Pancreas (tissue), 10 donors: ENCODE data around the gene IDI1. TPM values are rescaled to one million over a fixed set of nuclear protein-coding genes. Genes with fewer than 3 reads are reported as not detected.
"Not testable (repeated sequence)": the region's sequence is repeated elsewhere in the genome, so short reads cannot be mapped to it uniquely, and the experiment has no call there.

Source experiments
- ATAC-seq, 4 donors: fragments of 200-7000 bp; cut with Tn5 transposase; one replicate each; pipeline versions ENCODE4 v1.8.0 to v1.9.1; 2020; ENCODE audit warnings: mild to moderate bottlenecking in 4 of 4, moderate library complexity in 4 of 4
- DNase-seq, 6 donors: peaks; one replicate each; pipeline ENCODE4 v3.0.0-alpha.2; 2020
- FAIRE-seq: peaks from 2 replicates; lab custom pipeline; 2012; peaks lifted over from hg19 to GRCh38; lab: Jason Lieb, UNC
- H3K27ac ChIP-seq, 4 donors: fragments of 200-600 bp; sonication (generic); 1 replicate in 3 of 4; 2 replicates in 1 of 4; pipeline versions ENCODE4 v1.5.0 to v1.8.0; 2020
- H3K27me3 ChIP-seq, 4 donors: fragments of 200-600 bp; one replicate each; pipeline ENCODE4 v1.8.0; 2021
- H3K36me3 ChIP-seq, 3 donors: fragments of 200-600 bp; sonication (generic) in 1 of 3; one replicate each; pipeline versions ENCODE4 v1.5.0 to v1.8.0; 2020 to 2021
- H3K4me1 ChIP-seq, 3 donors: fragments of 200-600 bp; one replicate each; pipeline ENCODE4 v1.8.0; 2021
- H3K4me3 ChIP-seq, 4 donors: fragments of 200-600 bp; sonication (generic) in 2 of 4; one replicate each; pipeline versions ENCODE4 v1.5.0 to v1.8.0; 2020 to 2021
- H3K9me3 ChIP-seq, 4 donors: fragments of 200-600 bp; one replicate each; pipeline ENCODE4 v1.8.0; 2021
- WGBS, 2 donors: extraction: QIAGEN DNeasy Blood & Tissue Kit; methylation state at CpG; one replicate each; pipeline ENCODE4 v1.1.7; 2013; 5-methylcytosine and 5-hydroxymethylcytosine counted together
- intact Hi-C, 3 donors: fragments of 100-400 bp; cut with DNase I; formaldehyde crosslinking; loops; one replicate each; pipeline versions ENCODE4 v1.11.1 to v1.14.2; 2022
- polyA plus RNA-seq, 2 donors: library from polyadenylated mRNA; stranded (reverse); fragments of 200-250 nt; gene quantifications; one replicate each; pipeline ENCODE4 v1.2.3, GENCODE V29; 2013
- total RNA-seq, 6 donors: library from RNA; stranded (reverse); fragmentation: NEBNext Ultra II Directional in 4 of 6; extraction: Animal tissue kit (Norgen Biotek cat#: 25700) in 4 of 6; gene quantifications; one replicate each; pipeline versions ENCODE4 v1.2.1 to v1.2.4, GENCODE V29; 2021 to 2023
- TF ChIP-seq, protein P1 (sequence below), 4 donors: fragments of 200-600 bp; sonication (generic) in 3 of 4; IDR thresholded peaks; one replicate each; pipeline versions ENCODE4 v1.5.0 to v1.8.0; 2021; ENCODE audit warnings: antibody characterized with exemption in 4 of 4
- donor health status: healthy with polysubstance abuse.
- donor health status: DM: no; HTN: no; CAD: no; lungs with moderate emphysema.
- donor health status: DM: no; HTN: no; CAD: no.
- donor health status: control.
- donor health status: control.
- donor health status: Bipolar disorder and iron deficiency.
- donor health status: DM: yes; HTN: yes; CAD: no.
- donor health status: DM: no; HTN: no; CAD: no.
- donor health status: DM: no; HTN: no; CAD: no.
- donor health status: DM: yes; HTN: yes; CAD: no.

Gene IDI1
- total and polyA plus RNA-seq, 8 donors = 5.4 to 26.7 (median 9.6) TPM

GRCh38 chr10:1074748-1075308 is 25.9 kb upstream of the IDI1 start:
- no peaks in the 10 kb centered on the region for H3K27me3 ChIP-seq
- H3K4me3 ChIP-seq = no peak overlapping the region
- no peaks in the 10 kb centered on the region for H3K9me3 ChIP-seq
- intact Hi-C loops = no loop called here
- FAIRE-seq = no peak
- ATAC-seq = no peak
- DNase-seq = no peak
- H3K4me1 ChIP-seq = no peaks in the 10 kb centered on the region
- H3K27ac ChIP-seq = no peak overlapping the region
- TF ChIP-seq, protein P1, sequence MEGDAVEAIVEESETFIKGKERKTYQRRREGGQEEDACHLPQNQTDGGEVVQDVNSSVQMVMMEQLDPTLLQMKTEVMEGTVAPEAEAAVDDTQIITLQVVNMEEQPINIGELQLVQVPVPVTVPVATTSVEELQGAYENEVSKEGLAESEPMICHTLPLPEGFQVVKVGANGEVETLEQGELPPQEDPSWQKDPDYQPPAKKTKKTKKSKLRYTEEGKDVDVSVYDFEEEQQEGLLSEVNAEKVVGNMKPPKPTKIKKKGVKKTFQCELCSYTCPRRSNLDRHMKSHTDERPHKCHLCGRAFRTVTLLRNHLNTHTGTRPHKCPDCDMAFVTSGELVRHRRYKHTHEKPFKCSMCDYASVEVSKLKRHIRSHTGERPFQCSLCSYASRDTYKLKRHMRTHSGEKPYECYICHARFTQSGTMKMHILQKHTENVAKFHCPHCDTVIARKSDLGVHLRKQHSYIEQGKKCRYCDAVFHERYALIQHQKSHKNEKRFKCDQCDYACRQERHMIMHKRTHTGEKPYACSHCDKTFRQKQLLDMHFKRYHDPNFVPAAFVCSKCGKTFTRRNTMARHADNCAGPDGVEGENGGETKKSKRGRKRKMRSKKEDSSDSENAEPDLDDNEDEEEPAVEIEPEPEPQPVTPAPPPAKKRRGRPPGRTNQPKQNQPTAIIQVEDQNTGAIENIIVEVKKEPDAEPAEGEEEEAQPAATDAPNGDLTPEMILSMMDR (IDR thresholded peaks at IDR 0.05) = no peak
- H3K36me3 ChIP-seq = peaks cover 0 to 27% (median 8%) of the 10 kb centered on the region in 3 donors
- WGBS, 2 donors = 90% methylated on average over 18 of the region's 18 CpGs

- WGBS, 2 donors = 93 to 95% methylated on average over 24 of the region's 24 CpGs
- no peak for DNase-seq
- intact Hi-C loops = no loop called here
Measured at GRCh38 chr10:1074052-1074747, 25.3 kb upstream of the IDI1 start.

GRCh38 chr10:1070919-1071318 is 22.0 kb upstream of the IDI1 start:
- peaks cover 0 to 5% (median 3%) of the 10 kb centered on the region in 3 donors for H3K36me3 ChIP-seq
- DNase-seq (no peak), FAIRE-seq (no peak), ATAC-seq (no peak)
- H3K27ac ChIP-seq = no peak overlapping the region
- H3K4me3 ChIP-seq = no peak overlapping the region
- WGBS, 2 donors = 87 to 92% methylated on average over 7 of the region's 7 CpGs
- intact Hi-C loops = no loop called here
- H3K4me1 ChIP-seq = no peaks in the 10 kb centered on the region
- TF ChIP-seq, protein P1 (IDR thresholded peaks at IDR 0.05) = no peak
- no peaks in the 10 kb centered on the region for H3K27me3 ChIP-seq
- H3K9me3 ChIP-seq = no peaks in the 10 kb centered on the region

More at GRCh38 chr10:1074052-1074747, 25.3 kb upstream of the IDI1 start:
- no peak for FAIRE-seq
- Histone ChIP-seq H3K27ac (no peak overlapping the region), H3K36me3 (peaks cover 0 to 21% (median 6%) of the 10 kb centered on the region in 3 donors), H3K4me3 (no peak overlapping the region), H3K9me3 (no peaks in the 10 kb centered on the region), H3K27me3 (no peaks in the 10 kb centered on the region), H3K4me1 (no peaks in the 10 kb centered on the region)
- ATAC-seq = no peak
- TF ChIP-seq, protein P1 (IDR thresholded peaks at IDR 0.05) = no peak

- Histone ChIP-seq H3K27me3 (no peaks in the 10 kb centered on the region), H3K27ac (no peak overlapping the region), H3K4me3 (no peak overlapping the region), H3K9me3 (no peaks in the 10 kb centered on the region), H3K36me3 (peaks cover 0 to 6% (median under 1%) of the 10 kb centered on the region in 3 donors), H3K4me1 (no peaks in the 10 kb centered on the region)
- TF ChIP-seq, protein P1 (IDR thresholded peaks at IDR 0.05) = no peak
- intact Hi-C loops = no loop called here
- ATAC-seq (no peak), FAIRE-seq (no peak), DNase-seq (no peak)
- 88 to 89% methylated on average over 10 of the region's 10 CpGs for WGBS, 2 donors
Measured at GRCh38 chr10:1068380-1069361, 19.8 kb upstream of the IDI1 start.

- FAIRE-seq, DNase-seq, H3K36me3 ChIP-seq, intact Hi-C loops, H3K9me3 ChIP-seq, H3K4me1 ChIP-seq, H3K27ac ChIP-seq, H3K4me3 ChIP-seq, H3K27me3 ChIP-seq, ATAC-seq: not testable (repeated sequence)
- 87 to 89% methylated on average over 8 of the region's 8 CpGs for WGBS, 2 donors
Measured at GRCh38 chr10:1066734-1067133, 17.8 kb upstream of the IDI1 start.
